B cell (primary cell): Measurements from ENCODE around the gene JMJD1C.

ENCODE experiments used
- EZH2 ChIP-seq: IDR thresholded peaks from 2 replicates; pipeline ENCODE4 v1.6.1; 2012; ENCODE audit warnings: borderline replicate concordance, low read depth, mild to moderate bottlenecking, moderate library complexity, low read length; ENCODE audit not compliant: insufficient read depth, poor library complexity, severe bottlenecking
- TF ChIP-seq, protein P1 (sequence below): fragments of 200-600 bp; IDR thresholded peaks from one replicate; pipeline ENCODE4 v1.8.0; 2022; ENCODE audit warnings: antibody characterized with exemption, mild to moderate bottlenecking

DNA sequence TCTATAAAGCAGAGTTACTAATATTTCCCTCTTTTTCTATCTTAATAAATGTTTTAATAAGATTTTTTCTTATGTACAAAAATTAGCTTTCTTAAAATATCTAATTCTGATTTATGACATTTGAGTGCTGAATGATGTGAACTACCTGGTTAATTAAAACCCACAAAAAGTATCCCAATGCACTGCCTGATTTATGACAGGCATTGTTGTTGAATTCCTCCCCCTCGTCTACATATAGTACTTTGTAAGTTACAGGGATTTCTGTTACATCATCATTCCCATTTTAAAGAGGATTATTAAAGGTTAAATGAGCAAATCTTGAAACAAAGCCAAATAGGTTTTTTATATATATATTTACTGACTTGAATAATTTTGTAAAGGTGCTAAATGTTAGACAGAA is 241.5 kb downstream of the JMJD1C start:
- no peak for TF ChIP-seq EZH2
- TF ChIP-seq, protein P1, sequence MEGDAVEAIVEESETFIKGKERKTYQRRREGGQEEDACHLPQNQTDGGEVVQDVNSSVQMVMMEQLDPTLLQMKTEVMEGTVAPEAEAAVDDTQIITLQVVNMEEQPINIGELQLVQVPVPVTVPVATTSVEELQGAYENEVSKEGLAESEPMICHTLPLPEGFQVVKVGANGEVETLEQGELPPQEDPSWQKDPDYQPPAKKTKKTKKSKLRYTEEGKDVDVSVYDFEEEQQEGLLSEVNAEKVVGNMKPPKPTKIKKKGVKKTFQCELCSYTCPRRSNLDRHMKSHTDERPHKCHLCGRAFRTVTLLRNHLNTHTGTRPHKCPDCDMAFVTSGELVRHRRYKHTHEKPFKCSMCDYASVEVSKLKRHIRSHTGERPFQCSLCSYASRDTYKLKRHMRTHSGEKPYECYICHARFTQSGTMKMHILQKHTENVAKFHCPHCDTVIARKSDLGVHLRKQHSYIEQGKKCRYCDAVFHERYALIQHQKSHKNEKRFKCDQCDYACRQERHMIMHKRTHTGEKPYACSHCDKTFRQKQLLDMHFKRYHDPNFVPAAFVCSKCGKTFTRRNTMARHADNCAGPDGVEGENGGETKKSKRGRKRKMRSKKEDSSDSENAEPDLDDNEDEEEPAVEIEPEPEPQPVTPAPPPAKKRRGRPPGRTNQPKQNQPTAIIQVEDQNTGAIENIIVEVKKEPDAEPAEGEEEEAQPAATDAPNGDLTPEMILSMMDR, result no peak
